Subcutaneous abdominal adipose tissue (tissue), 5 donors: ENCODE data around the gene SIGLECL1.

ENCODE experiments used
- H3K27ac ChIP-seq: one replicate; pipeline ENCODE4 v1.7.0; 2013; ENCODE audit warnings: low read depth, mild to moderate bottlenecking, inconsistent platforms, low read length, moderate library complexity
- H3K27me3 ChIP-seq, 5 donors: one replicate each; pipeline ENCODE4 v1.7.0; 2013; ENCODE audit warnings: low read length in 5 of 5, inconsistent platforms in 1 of 5; ENCODE audit not compliant: control insufficient read depth in 5 of 5, insufficient read depth in 4 of 5
- H3K36me3 ChIP-seq, 5 donors: one replicate each; pipeline ENCODE4 v1.7.0; 2013; ENCODE audit warnings: low read length in 5 of 5; ENCODE audit not compliant: control insufficient read depth in 5 of 5, insufficient read depth in 5 of 5
- H3K4me1 ChIP-seq, 5 donors: one replicate each; pipeline ENCODE4 v1.7.0; 2013; ENCODE audit warnings: low read length in 5 of 5, mild to moderate bottlenecking in 3 of 5, moderate library complexity in 1 of 5; ENCODE audit not compliant: control insufficient read depth in 5 of 5, insufficient read depth in 5 of 5
- H3K4me3 ChIP-seq, 5 donors: one replicate each; pipeline ENCODE4 v1.7.0; 2013; ENCODE audit warnings: low read length in 5 of 5, low read depth in 1 of 5
- H3K9ac ChIP-seq, 5 donors: one replicate each; pipeline ENCODE4 v1.7.0; 2013; ENCODE audit warnings: low read length in 5 of 5, mild to moderate bottlenecking in 4 of 5, moderate library complexity in 3 of 5
- H3K9me3 ChIP-seq, 5 donors: one replicate each; pipeline ENCODE4 v1.7.0; 2013; ENCODE audit warnings: low read length in 5 of 5; ENCODE audit not compliant: control insufficient read depth in 5 of 5
- donor health status: healthy.
- donor health status: healthy.
- donor health status: healthy.
- donor health status: healthy.
- donor health status: healthy.

Gene SIGLECL1

DNA sequence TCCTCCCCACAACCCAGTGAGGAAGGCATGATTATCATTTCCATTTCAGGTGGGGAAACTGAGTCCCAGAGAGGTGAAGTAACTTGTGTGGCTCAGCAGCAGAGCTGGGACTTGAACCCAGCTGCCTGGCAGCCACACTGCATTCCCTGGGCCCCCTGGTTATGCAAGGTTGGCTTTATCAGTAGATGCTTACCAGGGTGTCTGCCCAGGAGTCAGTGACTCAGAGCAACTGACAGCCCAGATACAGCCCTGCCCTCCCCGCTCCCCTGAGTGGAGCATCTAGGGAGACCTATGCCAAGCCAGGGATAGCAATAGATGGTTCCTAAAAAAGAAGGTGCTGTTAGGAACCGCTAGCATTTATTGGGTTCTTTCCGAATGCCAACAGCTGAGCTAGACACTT is 66.5 kb downstream of the SIGLECL1 start:
- Histone ChIP-seq H3K27ac (no peak overlapping the region), H3K4me3 (no peak overlapping the region), H3K4me1 (peaks cover 0 to 3% (median 0%) of the 10 kb centered on the region in 5 donors), H3K27me3 (peaks cover under 1 to 15% (median 9%) of the 10 kb centered on the region in 5 donors), H3K36me3 (no peaks in the 10 kb centered on the region), H3K9me3 (peaks cover 0 to 4% (median 0%) of the 10 kb centered on the region in 5 donors), H3K9ac (no peak overlapping the region)

DNA sequence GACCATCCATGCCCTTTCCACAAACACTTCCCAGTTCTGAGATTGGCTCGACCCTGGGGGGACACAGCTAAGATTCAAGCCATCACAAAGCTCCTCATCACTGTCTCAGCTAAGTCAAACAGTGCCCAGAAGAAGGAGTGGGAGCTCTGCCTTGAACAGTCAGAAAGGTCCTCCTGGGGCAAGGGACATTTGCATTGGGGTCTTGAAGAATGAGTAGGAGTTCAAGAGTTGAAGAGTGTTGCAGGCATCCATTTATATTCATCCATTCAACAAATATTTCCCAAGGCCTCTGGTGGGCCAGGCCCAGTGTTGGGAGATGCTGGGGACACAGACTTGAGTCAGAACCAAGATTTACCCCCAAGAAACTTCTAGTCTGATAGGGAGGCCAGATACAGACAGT is 67.1 kb downstream of the SIGLECL1 start:
- peaks cover 0 to 4% (median 0%) of the 10 kb centered on the region in 5 donors for H3K9me3 ChIP-seq
- H3K9ac ChIP-seq: no peak overlapping the region
- no peak overlapping the region for H3K4me3 ChIP-seq
- peaks cover 0 to 12% (median 6%) of the 10 kb centered on the region in 5 donors for H3K27me3 ChIP-seq
- peaks cover 0 to 3% (median 0%) of the 10 kb centered on the region in 5 donors for H3K4me1 ChIP-seq
- no peaks in the 10 kb centered on the region for H3K36me3 ChIP-seq
- no peak overlapping the region for H3K27ac ChIP-seq
